IPS-NIHi7 (cell line): ENCODE data around the gene CRBN.
A peak's percentile ranks its signal among the peaks of the same experiment; 100 is the strongest.

ENCODE experiments used
- DNase-seq: peaks from one replicate; pipeline ENCODE4 v3.0.0; 2012; ENCODE audit warnings: mixed read lengths; ENCODE audit errors: extremely low spot score

Gene CRBN

DNA sequence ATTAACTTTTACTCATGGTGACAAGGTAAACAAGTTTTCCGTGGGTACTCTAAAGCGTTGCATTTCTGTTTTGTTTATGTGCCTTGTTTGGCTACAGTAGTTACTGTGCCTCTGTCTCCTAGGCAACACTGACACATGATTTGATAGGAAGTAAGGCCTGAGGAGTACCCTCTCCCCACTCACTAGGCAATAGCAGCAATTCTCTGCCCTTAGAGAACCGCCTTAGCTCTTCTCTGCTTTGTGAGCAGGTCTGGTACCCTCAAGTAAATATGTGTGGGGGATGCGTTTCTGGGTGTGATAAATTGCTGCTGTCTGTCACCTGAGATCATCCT, 69.2 kb downstream of the CRBN start, which contains the start of gene IL5RA:
IL5RA (minus strand) TSS at position 76 of the 332 bp plus-strand sequence. CDS start 5,390 bp downstream, outside the sequence.
- peak; percentile 35 for DNase-seq

DNA sequence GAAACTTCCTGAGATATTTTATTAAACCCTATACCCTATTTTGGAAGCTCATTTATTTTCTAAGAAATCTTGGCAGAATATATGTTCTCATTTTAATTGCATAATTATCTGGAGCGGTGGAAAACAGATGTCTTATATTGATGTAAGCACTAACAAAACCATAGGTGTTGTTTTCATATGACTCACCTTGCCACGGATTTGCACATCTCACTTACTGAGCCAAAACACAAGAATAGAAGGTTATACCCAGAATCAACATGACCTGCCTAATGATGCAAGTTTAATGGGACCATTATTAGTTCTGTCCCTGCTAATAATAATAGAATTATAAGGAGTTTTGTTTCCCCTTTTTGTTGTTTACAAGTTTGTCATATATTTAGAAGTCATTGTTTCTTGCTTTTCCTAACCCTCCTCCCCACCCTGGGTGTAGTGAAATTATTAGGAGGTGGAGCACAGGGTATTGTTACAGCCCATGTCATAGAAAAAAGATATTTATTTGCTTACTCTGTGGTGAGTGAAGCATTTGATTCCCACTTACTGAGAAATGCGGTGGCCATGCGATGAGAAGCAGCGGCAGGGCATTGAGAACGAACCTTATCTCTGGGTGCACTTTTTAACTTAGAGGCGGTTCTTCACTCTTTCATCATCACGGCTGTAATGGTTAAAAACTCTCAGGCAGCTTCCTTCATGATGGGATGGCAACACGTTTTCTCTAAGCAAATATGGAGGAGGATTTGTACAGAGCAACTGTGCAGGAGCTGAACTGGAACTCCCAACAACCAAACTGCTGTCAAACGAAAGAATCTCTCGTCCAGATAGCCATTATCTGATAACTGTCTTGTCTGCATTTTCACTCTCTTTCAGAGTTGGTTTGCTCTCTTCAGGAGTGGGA, 69.8 kb downstream of the CRBN start:
- DNase-seq = no peak

DNA sequence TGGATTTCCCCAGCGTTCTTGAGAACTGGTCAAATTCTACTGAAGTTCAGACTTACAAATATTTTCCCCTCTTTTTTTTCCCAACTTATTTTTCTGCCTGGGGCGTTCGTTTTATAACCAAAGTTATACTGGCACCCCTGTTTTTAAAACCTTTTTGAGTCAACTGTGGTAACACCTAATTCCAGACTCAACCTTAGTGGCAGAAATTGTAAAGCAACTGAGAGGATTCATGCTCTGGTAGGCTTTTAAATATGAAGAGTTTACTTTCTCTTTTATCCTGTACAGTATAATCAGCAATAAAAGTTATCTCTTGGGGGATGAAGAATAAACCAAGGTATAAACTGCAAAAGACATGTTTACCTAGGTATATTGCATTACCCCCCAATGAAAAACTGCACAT, 71.6 kb downstream of the CRBN start:
- no peak for DNase-seq

DNA sequence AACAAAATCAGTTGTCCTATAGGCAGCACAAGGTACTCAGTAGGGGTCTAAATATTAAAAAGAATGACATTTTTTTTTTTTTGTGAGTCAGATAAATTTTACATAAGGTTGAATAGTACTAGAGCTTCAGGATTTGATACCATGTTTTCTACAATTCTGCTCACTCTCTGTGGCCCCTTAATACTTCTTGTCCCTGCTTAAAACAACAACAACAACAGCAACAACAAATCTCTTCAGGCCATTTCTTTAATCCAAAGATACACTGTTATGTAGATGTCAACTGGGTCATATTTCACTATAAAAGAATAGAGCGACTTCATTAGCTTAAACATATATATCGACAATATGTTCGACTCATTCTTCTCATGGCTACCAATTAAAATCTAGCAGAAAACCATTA, 72.3 kb downstream of the CRBN start:
- DNase-seq = no peak

DNA sequence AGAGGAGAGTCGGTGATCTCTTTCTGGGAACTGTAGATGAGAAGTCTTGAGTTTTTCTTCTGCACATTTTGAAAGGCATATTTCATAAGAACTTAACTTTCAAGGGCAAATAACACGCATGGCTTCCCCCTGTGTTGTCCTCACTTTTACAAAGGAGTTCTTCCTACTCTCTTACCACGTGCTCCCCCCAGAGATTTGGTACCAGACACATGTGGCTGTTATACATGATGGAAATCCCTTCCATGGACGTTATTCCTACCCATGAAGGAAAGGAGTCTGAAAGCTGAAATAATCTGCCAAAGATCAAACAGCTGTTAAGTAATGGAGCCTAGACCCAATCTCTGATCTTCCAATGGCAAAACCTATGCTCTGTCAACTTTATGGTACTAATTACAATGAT, 73.7 kb downstream of the CRBN start:
- DNase-seq = no peak

DNA sequence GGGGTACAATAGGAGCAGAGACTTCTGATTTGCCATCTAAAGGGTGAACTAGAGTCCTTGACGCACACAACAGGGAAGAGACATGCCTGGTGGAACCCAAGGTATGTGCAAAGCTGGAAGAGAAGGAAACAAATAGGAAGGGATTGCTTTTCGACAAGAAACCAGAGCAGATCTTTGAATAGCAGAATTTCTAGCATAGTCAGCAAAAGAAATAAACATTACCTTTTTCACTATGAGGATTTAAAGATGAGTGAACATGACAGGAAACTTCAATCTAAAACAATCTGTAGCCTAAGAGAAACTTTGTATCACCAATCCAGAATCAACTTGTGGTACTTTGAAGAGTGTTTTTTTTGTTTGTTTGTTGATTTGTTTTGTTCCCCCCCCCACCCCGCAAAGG, 74.2 kb downstream of the CRBN start:
- no peak for DNase-seq

DNA sequence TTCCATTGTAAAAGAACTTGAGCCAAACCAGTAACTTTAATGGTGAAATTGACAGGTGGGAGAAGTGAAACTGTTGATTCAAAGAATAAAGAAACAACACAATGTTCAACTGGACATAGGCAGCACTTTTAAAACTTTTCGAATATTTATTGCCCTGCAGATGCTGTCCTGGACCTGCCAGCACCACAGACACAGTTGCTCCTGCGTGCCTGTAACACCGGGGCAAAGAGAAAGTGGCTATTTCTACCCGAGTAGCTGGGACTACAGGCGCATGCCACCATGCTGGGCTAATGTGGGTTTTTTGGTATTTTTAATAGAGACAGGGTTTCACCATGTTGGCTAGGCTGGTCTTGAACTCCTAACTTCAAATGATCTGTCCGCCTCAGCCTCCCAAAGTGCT, 76.7 kb downstream of the CRBN start:
- DNase-seq = no peak

DNA sequence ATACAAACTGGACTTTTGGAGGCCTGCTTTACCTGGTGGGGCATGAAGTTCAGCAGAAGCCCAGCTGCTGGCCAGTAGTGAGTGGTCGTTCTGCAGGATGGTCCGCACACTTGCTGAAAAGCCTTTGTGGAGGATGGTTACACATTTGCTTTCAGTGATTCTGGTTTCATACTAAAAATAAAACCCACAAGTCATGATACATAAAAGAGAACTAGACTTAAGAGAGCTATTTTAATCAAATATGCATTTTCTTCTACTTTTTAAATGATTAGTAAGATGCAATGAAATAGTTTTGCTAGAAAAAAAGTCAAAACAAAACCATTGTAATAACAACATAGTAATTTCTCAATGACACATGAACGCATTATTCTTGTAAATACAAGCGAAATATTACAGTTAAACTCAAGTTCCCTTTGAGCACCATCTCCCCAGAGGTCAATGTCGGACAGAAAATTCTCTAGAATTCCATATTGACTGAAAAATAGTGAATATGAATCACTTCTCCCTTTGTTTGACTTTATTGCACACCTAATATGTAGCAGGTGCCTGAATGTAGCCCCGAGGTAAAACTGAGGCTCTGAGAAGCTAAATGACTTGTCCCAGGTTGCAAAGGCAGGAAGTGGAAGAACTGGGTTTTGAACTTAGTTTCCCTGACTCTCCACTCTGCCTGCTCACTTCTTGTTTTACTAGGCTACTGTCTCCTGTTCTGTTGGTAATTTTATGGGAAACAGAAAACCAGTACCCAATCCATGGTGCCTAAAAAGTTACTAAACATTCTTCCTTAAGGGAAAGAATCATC, 77.6 kb downstream of the CRBN start:
- DNase-seq = no peak
